HG03175 (cell line): Measurements from ENCODE around the gene SEC14L5.

Experiments
- ATAC-seq: cut with Tn5 transposase; IDR thresholded peaks from one replicate; pipeline ENCODE4 v1.9.1; 2021; ENCODE audit warnings: mild to moderate bottlenecking, moderate library complexity; ENCODE audit not compliant: unreplicated experiment

Gene SEC14L5

GRCh38 chr16:4981473-4981872 lies 23.3 kb downstream of the SEC14L5 start:
- no peak for ATAC-seq

GRCh38 chr16:4982056-4982867 lies 24.1 kb downstream of the SEC14L5 start:
- no peak for ATAC-seq

- ATAC-seq: no peak
Observed at GRCh38 chr16:4984174-4984990, 26.3 kb downstream of the SEC14L5 start.

GRCh38 chr16:4987250-4987579 lies 29.1 kb downstream of the SEC14L5 start:
- no peak for ATAC-seq

- no peak for ATAC-seq
Observed at GRCh38 chr16:4987580-4988374, 29.6 kb downstream of the SEC14L5 start.

GRCh38 chr16:4988647-4989046 lies 30.5 kb downstream of the SEC14L5 start:
- ATAC-seq: no peak

GRCh38 chr16:4989391-4990006 lies 31.4 kb downstream of the SEC14L5 start:
- no peak for ATAC-seq

GRCh38 chr16:4990415-4990814 lies 32.3 kb downstream of the SEC14L5 start:
- ATAC-seq: no peak

GRCh38 chr16:4991754-4992153 lies 33.6 kb downstream of the SEC14L5 start:
- ATAC-seq: no peak

- no peak for ATAC-seq
Observed at GRCh38 chr16:4994719-4995434, 36.7 kb downstream of the SEC14L5 start.

GRCh38 chr16:5000573-5001001 lies 42.5 kb downstream of the SEC14L5 start:
- no peak for ATAC-seq

GRCh38 chr16:5001571-5001970 lies 43.4 kb downstream of the SEC14L5 start:
- ATAC-seq: no peak

- ATAC-seq: no peak
Observed at GRCh38 chr16:5001986-5002385, 43.9 kb downstream of the SEC14L5 start.

GRCh38 chr16:5002699-5003143 lies 44.6 kb downstream of the SEC14L5 start:
- no peak for ATAC-seq

GRCh38 chr16:5003211-5003610 lies 45.1 kb downstream of the SEC14L5 start:
- ATAC-seq: no peak

GRCh38 chr16:5003828-5004227 lies 45.7 kb downstream of the SEC14L5 start:
- ATAC-seq: no peak

GRCh38 chr16:5004311-5004710 lies 46.2 kb downstream of the SEC14L5 start:
- no peak for ATAC-seq

- ATAC-seq: no peak
Observed at GRCh38 chr16:5005916-5006315, 47.8 kb downstream of the SEC14L5 start.

- no peak for ATAC-seq
Observed at GRCh38 chr16:5006348-5007193, 48.4 kb downstream of the SEC14L5 start.
